ENCODE data around the gene LSAMP.

The LSAMP gene

GRCh38 chr3:116301422-116301821, 143.9 kb downstream of the LSAMP start:
- no peak for DNase-seq (ENCODE audit: insufficient read length, low spot score)
- no peak for FAIRE-seq

DNA sequence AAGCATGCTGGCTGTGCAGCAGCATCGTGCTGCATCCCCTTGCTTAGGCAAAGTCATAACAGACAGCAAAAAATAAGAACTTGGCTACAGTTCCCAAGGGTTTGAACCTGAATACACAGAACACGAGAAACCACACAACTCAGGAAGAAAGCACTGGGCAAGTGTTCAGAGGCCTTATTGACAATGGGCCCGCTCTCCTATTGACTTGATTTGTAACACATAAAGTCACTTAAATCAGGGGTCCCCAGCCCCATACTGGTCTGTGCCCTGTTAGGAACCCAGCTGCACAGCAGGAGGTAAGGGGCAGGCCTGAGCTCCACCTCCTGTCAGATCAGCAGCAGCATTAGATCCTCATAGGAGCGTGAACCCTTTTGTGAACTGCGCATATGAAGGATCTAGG, 145.1 kb downstream of the LSAMP start:
- FAIRE-seq (no peak), DNase-seq (ENCODE audit: insufficient read length, low spot score) (no peak)

GRCh38 chr3:116299646-116300081, 145.6 kb downstream of the LSAMP start:
- no peak for DNase-seq (ENCODE audit: insufficient read length, low spot score)
- FAIRE-seq = no peak

- no peak for DNase-seq (ENCODE audit: insufficient read length, low spot score)
- no peak for FAIRE-seq
These were observed 147.1 kb downstream of the LSAMP start for GRCh38 chr3:116298151-116298550.

- no peak for DNase-seq (ENCODE audit: insufficient read length, low spot score)
- FAIRE-seq = no peak
These were observed 154.1 kb downstream of the LSAMP start for GRCh38 chr3:116291141-116291540.

GRCh38 chr3:116288485-116288884, 156.8 kb downstream of the LSAMP start:
- DNase-seq (ENCODE audit: insufficient read length, low spot score) (no peak), FAIRE-seq (no peak)

- no peak for DNase-seq (ENCODE audit: insufficient read length, low spot score)
- no peak for FAIRE-seq
These were observed 159.4 kb downstream of the LSAMP start for GRCh38 chr3:116285781-116286421.

DNA sequence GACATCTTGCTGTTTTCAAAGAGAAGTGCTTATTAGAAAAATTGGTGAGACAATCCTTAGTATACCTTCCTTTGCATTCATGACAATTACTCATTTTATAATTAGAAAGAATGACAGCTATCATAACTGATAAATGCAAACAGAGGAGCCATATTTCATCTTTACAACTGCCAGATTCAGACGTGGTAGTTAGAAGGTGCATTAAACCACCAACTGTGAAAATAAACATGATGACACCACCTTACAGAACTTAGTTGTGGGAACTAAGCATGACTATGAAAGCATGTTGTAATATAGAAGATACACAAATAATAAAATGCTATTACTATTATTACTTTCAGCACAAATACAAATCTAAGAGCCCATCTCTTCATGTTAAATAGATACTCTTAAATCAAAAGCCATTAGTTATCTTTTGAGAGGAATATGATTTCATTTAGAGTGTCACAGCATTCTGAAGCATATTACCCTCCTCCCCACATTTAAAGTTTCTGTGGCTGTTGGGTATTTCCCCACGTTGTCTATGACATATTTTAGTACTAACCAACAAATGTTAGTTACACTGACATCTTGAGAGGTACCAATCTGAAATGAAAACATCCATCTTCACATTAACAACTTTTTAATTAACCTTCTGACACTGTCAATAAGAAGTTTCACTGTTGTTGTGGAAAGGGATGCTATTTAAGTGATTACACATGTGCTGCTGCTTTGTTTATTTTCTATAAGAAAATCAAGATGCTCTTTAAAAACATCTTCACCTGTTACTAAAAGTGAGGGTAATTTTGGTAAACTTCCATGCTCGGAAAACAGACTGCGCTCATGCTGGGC, 163.8 kb downstream of the LSAMP start:
- no peak for FAIRE-seq
- no peak for DNase-seq (ENCODE audit: insufficient read length, low spot score)

DNA sequence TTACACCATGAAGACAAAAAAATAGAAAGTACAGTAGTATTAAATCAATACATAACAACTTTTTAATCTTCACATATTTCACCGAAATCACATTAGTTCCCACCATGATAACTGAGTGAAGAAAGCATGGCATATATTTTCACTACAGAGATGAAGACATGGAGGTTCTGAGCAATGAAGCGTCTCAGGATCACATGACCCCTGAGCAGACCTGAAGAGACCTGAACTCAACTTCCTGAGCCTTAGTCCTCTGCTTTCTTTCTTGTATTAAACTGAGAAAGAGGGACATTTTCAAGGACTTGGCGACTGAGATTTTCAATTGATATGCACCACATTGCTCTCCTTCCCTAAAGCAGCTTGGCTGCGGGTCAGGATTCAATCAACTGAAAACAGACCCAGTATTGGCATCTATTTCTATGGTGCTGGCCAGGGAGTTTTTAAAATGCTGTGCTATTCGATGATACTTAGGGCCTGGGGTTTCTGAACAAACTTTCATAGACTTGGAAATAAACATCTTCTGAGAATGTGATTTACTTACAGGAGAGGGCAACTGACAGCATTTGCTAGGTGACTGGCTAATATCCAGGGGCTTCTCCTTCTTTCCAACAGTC, 165.1 kb downstream of the LSAMP start:
- FAIRE-seq = no peak
- DNase-seq (ENCODE audit: insufficient read length, low spot score) = no peak

DNA sequence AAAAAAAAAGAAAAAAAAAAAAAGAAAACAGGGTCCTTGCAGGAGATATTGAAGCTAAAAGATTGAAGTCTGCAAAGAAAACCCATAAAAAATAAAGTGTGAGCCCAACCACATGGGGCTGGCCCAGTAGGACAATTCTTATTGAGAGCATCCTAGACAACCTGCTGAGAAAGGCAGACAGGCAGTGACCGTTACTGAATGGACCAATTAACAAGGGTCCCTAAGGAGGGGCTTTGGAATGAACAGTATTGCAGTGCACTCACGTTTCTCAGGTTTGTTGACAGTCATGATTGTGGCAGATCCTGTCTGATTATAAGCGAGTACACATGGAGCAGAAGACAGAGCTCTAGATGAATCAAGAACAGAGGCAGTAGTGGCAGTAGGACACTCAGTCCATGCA, 168.6 kb downstream of the LSAMP start:
- FAIRE-seq (no peak), DNase-seq (ENCODE audit: insufficient read length, low spot score) (no peak)

DNA sequence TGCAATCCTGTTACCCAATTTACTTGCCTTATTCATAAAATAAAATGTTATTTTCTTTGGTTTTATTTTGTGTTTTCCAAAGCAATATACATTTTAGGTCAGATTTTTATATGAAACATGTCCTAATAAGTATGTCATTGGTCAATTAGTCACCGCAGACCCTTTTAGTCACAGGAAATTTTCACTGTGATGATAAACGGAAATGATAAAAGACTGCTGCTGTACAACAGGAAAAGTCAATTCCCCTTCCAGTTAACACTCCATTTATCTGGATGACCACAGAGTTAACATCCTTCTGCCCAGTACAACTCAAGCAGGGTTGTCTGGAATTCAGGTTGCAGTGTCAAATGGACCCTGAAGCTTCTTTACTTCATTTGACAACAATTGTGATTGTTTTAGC, 175.2 kb downstream of the LSAMP start:
- FAIRE-seq = no peak
- no peak for DNase-seq (ENCODE audit: insufficient read length, low spot score)

DNA sequence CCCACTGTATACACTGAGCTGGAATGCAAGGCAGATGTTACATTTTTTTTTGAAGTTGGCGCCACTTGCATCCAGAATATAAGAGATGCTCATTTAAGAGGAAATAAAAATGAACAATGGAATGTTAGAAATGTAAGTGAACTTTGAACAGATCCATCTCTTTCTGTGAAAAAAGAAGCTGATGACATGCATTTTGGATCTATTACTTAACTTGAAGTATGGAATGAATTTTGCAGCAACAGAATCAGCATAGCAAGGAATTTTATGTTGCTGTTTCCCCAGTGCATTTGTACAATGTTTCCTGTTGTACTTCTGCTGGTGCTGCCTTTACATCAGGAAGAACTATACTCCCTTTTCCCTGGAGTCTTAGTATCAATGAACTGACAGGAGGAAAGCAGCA, 178.2 kb downstream of the LSAMP start:
- FAIRE-seq = no peak

DNA sequence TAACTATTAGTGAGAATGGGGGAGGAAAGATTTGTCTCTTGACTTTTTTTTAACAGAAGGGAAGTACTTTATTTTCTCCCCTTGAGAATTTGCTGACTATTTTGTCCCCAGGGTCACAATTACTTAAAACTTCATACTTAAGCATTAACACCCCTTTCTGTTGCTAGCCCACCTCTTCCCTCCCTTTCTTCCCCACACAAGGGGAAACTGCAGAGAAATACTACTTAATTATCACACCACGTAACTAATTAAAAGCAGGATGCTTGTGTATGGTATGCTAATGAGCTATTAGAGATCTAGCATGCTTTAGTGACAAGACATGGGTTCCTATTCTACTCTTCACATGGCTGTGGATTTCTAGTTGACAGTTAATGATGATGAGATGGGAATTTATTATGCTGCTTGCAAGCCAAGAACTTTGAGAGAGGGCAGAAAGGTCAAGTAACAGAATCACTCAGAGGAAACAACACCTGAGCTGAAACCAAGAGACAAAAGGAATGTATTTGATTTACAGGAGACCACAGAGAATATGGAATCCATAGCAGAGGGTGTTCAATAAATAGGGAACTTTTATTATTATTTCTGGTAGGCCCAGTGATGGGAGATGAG, 179.2 kb downstream of the LSAMP start:
- DNase-seq (ENCODE audit: insufficient read length, low spot score) (no peak), FAIRE-seq (no peak)

More for the DNA sequence above, 178.2 kb downstream of the LSAMP start:
- DNase-seq (ENCODE audit: insufficient read length, low spot score) = no peak

DNA sequence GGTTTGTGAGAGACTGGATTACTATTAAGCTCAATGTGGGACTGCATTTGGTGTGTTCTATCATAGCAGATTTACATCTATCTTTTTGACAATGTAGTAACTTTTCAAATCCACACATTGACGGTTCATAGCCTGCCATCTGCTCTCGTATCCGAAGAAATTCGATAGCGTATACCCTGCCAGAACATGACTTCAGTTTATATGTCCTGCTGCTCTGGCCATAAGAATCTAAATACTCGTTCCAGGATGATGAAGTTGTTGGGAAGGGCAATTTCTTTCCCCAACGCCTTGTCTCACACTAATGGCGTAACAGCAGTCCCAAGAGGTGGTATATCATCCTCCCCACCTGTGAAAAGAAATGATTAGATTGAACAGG, 180.0 kb downstream of the LSAMP start:
- FAIRE-seq = no peak
- DNase-seq (ENCODE audit: insufficient read length, low spot score) = no peak

DNA sequence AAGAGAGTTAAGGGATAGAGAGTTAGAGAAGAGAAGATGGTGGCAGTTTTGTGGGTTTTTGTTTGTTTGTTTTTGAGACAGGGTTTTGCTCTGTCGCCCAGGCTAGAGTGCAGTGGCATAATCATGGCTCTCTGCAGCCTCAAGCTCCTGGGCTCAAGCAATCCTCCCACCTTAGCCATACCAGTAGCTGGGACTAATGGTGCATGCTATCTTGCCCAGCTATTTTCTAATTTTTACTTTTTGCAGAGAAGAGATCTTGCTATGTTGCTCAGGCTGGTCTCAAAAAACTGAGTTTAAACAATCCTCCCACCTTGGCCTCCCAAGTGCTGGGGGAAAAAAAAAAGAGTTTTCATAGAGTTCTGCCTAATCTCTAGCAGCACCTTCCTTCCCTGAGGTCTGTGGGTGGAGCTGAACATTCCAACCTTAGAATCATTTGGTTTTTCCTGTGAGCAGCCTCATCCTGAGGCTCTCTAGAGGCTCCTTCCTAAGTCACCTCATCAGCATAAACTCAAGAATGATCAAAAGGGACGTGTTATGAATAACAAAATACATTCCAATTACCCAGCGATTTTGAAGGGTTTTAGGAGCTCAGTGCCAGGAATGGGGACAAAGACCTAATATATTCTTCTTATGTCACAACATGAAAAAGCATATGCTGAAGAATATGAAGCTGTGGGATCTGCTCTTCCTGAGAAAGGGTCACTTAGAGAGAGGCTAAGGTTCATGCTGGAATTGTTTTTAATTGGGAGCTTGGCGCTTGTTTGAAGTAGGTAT, 180.6 kb downstream of the LSAMP start:
- no peak for DNase-seq (ENCODE audit: insufficient read length, low spot score)

DNA sequence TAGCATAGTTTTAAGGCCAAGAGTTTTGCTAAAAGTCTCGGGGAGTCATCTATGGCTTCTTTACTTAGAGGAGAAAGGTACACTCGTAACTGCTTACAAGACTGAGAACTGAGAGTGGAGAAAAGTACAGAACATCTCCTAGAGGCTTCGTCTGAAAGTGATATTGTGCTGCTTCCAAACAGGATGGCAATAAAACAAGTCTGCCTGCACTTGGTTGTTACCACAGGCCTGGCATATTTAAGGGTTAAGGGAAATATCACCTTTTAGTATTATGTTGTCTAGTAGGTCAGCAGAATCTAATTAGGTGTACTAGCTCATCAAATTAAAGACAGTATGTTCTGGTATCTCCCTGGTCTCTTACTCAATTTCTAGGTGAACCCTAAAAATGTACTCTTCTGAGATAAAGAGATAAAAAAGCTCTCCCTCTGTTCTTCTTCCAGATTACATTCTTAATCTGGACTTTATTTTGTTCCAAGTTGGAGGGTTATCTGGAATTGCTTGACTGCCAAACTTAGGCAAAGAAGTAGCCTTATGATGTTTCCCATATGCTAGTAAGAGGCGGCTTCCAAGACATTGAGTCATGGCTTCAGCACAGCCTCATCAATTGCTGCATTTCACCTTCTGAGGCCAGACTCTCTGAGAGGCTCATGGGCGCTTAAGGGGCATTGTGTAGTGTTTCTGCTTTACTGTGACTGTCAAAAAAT, 181.3 kb downstream of the LSAMP start:
- FAIRE-seq (no peak), DNase-seq (ENCODE audit: insufficient read length, low spot score) (no peak)

More for the DNA sequence above, 180.6 kb downstream of the LSAMP start:
- no peak for FAIRE-seq

DNA sequence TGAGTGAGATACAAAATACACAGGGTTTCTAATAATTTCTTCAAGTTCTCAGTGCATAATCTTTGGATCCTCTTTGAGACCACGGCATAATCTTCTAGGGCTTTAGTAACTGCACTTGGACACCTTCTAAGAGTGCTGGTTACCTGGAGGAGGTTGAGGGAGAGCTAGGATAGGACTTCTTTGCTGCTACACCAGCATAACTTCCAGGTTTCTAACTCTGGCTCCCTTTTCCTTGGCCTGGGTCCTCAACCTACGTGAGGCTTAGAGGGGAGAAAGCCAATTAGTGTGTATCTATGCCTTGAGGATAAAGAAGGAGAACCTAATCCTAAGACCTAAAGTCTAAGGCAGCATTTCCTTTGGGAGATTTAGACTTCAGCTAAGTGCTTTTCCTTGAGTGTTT, 184.8 kb downstream of the LSAMP start:
- no peak for FAIRE-seq
- DNase-seq (ENCODE audit: insufficient read length, low spot score) = no peak

GRCh38 chr3:116259984-116260383, 185.3 kb downstream of the LSAMP start:
- FAIRE-seq (no peak), DNase-seq (ENCODE audit: insufficient read length, low spot score) (no peak)

- no peak for FAIRE-seq
These were observed 188.3 kb downstream of the LSAMP start for GRCh38 chr3:116256843-116257485.

DNA sequence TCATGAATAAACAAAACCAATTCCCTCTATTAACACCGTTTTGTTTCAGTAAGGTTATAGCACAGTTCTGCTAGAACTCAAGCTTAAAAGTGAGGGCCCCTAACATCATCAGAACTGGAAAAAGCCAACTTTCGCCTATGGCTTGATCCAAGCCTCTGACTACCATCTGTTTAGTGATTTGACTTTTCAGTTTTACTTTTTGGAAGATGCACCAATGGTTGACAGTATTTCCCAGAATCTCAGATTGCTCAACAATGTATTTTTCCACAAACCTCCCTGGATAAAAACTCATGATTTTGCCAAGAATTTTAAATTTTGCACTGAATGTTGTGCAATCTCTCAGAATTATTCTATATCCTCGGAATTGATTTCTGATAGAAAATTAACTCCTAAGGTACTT, 190.7 kb downstream of the LSAMP start:
- FAIRE-seq = no peak
- DNase-seq (ENCODE audit: insufficient read length, low spot score) = no peak

More at GRCh38 chr3:116256843-116257485, 188.3 kb downstream of the LSAMP start:
- DNase-seq (ENCODE audit: insufficient read length, low spot score) = no peak

Measured in HTR-8/SVneo (cell line).